Esophagus muscularis mucosa (tissue), 3 donors: ENCODE results near the gene UNC5CL.

Experiments used
- EP300 ChIP-seq: sonication (generic); formaldehyde crosslinking; IDR thresholded peaks from one replicate; pipeline ENCODE4 v1.6.1; 2017; ENCODE audit warnings: antibody characterized with exemption
- TF ChIP-seq, protein P1 (sequence below), 3 experiments: fragments of 200-600 bp in 2 of 3; fragments of 450-650 bp in 1 of 3; sonication (generic) in 2 of 3; IDR thresholded peaks; one replicate each; pipeline ENCODE4 v1.5.1; 2017 to 2019; ENCODE audit warnings: antibody characterized with exemption in 3 of 3, mild to moderate bottlenecking in 2 of 3, moderate library complexity in 1 of 3

DNA sequence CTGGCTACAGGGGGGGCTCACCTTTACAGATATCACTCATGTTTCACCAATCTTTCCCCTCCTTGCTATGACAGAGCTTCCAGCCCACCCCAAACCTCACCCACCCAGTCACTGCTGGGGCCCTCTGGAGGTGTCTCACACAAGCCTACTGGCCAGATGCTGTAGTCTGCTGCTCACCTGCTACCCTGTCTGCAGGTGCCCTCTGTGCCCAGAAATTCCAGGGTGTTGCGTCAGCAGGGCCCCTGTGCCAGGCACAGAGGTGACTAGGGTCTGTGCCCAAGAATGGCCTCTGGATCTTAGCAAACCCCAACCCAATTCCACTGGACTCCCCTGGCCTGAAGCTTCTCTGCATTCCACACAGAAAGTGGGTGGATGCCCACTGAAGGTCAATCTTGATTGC lies 21.4 kb downstream of the UNC5CL start:
- TF ChIP-seq, protein P1, sequence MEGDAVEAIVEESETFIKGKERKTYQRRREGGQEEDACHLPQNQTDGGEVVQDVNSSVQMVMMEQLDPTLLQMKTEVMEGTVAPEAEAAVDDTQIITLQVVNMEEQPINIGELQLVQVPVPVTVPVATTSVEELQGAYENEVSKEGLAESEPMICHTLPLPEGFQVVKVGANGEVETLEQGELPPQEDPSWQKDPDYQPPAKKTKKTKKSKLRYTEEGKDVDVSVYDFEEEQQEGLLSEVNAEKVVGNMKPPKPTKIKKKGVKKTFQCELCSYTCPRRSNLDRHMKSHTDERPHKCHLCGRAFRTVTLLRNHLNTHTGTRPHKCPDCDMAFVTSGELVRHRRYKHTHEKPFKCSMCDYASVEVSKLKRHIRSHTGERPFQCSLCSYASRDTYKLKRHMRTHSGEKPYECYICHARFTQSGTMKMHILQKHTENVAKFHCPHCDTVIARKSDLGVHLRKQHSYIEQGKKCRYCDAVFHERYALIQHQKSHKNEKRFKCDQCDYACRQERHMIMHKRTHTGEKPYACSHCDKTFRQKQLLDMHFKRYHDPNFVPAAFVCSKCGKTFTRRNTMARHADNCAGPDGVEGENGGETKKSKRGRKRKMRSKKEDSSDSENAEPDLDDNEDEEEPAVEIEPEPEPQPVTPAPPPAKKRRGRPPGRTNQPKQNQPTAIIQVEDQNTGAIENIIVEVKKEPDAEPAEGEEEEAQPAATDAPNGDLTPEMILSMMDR (IDR thresholded peaks at IDR 0.05): no peak
- no peak for TF ChIP-seq EP300
